Stimulated activated naive B cell treated with anti-CD40 and anti-IgM and Interleukin-4, amounts not matched to agents 10 μg/mL and 1 μg/mL and 100 μg/mL, for 72 hours (primary cell): ENCODE results near the gene MAPK8IP2.

Experiments used
- ATAC-seq, 2 donors: fragments of 150-1000 bp; cut with Tn5 transposase; replicated peaks; 2 replicates each; pipeline ENCODE4 v1.10.0; 2021; ENCODE audit warnings: moderate library complexity in 1 of 2
- DNase-seq: peaks from one replicate; pipeline ENCODE4 v3.0.0; 2021
- H3K27ac Mint-ChIP-seq: one replicate; pipeline ENCODE4 v1.8.0; 2022; ENCODE audit warnings: mild to moderate bottlenecking, mixed read lengths
- H3K27me3 Mint-ChIP-seq, 2 donors: one replicate each; pipeline ENCODE4 v1.8.0; 2022; ENCODE audit warnings: mixed read lengths in 2 of 2
- H3K36me3 Mint-ChIP-seq, 2 donors: one replicate each; pipeline ENCODE4 v1.8.0; 2022; ENCODE audit warnings: mixed read lengths in 2 of 2, mild to moderate bottlenecking in 1 of 2
- H3K4me1 Mint-ChIP-seq, 2 donors: one replicate each; pipeline ENCODE4 v1.8.0; 2022; ENCODE audit warnings: mixed read lengths in 2 of 2, mild to moderate bottlenecking in 1 of 2
- H3K4me3 Mint-ChIP-seq, 2 donors: one replicate each; pipeline ENCODE4 v1.8.0; 2022; ENCODE audit warnings: mild to moderate bottlenecking in 2 of 2, mixed read lengths in 2 of 2, moderate library complexity in 1 of 2
- H3K9me3 Mint-ChIP-seq, 2 donors: one replicate each; pipeline ENCODE4 v1.8.0; 2022; ENCODE audit warnings: mixed read lengths in 2 of 2, mild to moderate bottlenecking in 1 of 2

MAPK8IP2 gene

DNA sequence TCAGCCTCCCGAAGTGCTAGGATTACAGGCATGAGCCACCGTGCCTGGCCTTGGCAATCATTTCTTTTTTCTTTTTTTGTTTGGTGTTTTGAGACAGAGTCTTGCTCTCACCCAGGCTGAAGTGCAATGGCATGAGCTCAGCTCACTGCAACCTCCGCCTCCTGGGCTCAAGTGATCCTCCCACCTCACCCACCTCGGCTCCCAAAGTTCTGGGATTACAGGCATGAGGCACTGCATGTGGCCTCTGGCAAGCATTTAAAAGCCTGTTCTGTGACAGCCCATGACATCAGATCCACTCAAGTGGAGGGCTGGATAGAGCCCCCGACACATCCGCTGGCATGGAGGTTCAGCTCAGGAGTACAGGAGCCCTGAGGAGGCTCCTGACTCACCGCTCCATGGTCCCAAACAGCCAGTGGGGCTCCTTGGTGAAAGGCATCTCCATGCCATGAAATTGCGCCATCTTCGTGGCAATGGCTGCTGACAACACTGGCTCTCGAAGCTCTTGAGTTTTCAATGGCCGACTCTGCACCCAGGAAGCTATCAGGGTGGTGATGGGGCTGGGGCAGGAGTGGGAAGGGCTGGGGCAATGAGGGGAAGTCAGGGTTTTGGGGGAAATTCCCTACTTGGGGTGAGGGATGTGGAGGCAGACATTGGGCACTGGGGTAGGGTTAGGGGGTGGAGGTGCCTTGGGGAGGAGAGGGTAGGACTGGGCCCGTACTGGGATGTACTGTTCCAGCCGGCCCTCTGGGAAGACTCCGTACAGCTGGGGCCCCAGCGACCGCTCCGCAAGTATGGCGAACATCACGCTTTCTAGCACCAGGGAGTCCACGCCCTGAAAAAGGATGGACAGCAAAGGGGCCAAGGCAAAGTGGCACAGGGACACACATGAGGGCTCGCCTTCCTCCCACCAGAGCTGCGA, 19.3 kb upstream of the MAPK8IP2 start:
- ATAC-seq (no peak), DNase-seq (no peak)
- H3K9me3 Mint-ChIP-seq = no peaks in the 10 kb centered on the region
- peaks cover 18 to 32% of the 10 kb centered on the region in 2 donors for H3K4me1 Mint-ChIP-seq
- peak overlapping the region; percentile 85 for H3K27ac Mint-ChIP-seq
- H3K27me3 Mint-ChIP-seq = no peaks in the 10 kb centered on the region
- peaks cover 29 to 37% of the 10 kb centered on the region in 2 donors for H3K36me3 Mint-ChIP-seq
- H3K4me3 Mint-ChIP-seq = peak overlapping the region; percentile 89

DNA sequence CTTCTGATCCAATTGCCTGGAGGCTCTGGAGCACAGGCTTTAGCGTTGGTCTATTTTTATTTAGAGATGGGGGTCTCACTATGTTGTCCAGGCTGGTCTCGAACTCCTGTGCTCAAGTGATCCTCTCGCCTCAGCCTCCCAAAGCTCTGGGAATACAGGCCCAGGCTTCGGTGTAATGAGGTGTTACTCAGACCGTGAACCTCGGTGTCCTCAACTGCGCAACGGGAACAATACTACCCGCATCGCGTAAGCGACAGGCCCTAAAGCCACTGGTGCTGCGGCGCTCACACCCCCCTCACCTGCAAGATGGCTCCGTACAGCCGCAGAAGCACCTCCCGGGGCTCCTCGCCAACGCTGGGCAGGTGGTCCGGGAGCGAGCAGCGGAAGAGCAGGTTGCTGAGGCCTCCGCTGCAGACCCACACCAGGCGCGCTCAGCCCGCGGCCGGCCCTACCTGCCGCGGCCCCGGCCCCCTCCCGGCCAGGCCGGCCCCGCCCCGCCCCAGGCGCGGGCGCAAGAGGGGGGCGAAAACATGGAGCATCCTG, 18.6 kb upstream of the MAPK8IP2 start:
- peak in 1 of 2 donors; percentile 13 for ATAC-seq
- DNase-seq = no peak
- Mint-ChIP-seq H3K27me3 (no peaks in the 10 kb centered on the region), H3K4me3 (peak overlapping the region; percentile 89), H3K9me3 (no peaks in the 10 kb centered on the region), H3K36me3 (peaks cover 28 to 30% of the 10 kb centered on the region in 2 donors), H3K27ac (peak overlapping the region; percentile 85), H3K4me1 (peaks cover 18 to 32% of the 10 kb centered on the region in 2 donors)

DNA sequence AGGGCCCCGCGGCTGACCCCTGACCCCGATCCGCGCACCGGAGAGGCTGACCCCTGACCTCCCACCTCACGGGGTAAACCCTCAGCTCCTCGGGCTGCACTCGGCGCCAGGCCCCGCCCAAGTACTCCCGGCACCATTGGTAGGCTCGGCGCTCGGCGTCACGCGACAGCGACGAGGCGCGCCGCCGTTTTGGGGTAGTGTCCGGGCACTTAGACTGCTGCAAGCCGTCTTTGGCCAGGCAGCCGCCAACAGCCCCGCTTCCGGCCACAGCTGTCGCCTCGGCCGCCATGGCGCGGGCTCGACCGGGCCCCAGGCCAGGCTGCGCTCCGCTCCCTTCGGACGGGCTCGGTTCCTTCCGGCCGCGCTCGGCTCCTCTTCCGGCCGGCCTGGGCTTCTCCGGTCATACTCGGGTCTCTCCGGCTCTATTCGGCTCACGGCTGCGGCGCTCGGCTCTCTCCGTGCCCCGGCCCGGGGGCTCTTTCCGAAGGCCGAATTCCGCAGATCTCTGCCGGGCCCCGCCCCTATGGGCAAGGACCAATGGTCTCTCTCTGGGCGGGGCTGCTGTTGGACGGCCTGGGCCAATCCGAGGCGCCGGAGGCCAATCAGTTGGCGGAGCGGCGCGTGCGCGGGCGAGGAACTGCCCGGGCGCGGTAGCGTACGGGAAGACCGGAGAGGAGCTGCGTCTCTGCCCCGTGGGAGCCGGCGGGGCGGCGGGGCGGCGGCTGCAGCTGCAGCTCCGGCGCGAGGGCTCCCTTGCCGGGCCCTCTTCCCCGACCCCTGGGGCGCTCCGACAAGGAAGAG, 17.9 kb upstream of the MAPK8IP2 start, which contains the start of gene CHKB:
Gene CHKB (minus strand): TSS at position 357 of the 801 bp plus-strand sequence. CDS start 68 bp downstream, at position 289.
- H3K27me3 Mint-ChIP-seq = no peaks in the 10 kb centered on the region
- H3K27ac Mint-ChIP-seq = peak within 1 kb of the TSS; percentile 98
- peak; percentile 99 for DNase-seq
- H3K36me3 Mint-ChIP-seq = peaks cover 22 to 24% of the 10 kb centered on the region in 2 donors
- H3K4me1 Mint-ChIP-seq = peaks cover 15 to 32% of the 10 kb centered on the region in 2 donors
- peak within 1 kb of the TSS; percentile 89 for H3K4me3 Mint-ChIP-seq
- no peaks in the 10 kb centered on the region for H3K9me3 Mint-ChIP-seq
- peak; percentile 94 to 95 for ATAC-seq

DNA sequence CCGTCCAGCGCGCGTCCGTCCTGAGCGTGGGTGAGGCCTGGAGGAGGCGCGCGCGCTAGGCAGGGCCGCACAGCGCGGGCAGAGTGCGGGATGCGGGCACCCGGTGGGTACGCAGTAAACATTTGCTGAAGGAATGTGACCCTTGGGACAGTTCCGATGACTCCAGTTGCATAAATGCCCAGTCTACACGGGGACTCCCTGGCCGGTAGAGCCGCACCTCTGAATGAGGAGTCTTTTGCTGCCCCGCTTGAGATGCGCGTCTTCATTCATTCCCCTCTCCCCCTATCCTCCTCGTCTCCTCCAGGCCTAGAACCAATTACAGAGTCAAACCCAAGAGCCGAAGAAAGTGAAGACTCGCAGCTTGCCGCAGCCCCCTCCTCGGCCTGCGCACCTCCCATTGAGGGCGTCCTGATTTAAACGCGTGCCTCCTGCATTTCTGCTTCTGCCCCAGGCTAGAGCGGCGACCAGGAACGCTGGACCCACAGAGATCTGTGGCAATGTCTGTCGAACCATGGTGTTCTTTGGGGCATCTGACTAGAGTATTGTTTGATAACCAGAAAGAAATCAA, 17.2 kb upstream of the MAPK8IP2 start:
- H3K27me3 Mint-ChIP-seq = no peaks in the 10 kb centered on the region
- ATAC-seq (peak; percentile 31 to 32), DNase-seq (no peak)
- peak overlapping the region; percentile 89 for H3K4me3 Mint-ChIP-seq
- peak overlapping the region; percentile 76 for H3K27ac Mint-ChIP-seq
- peaks cover 15 to 32% of the 10 kb centered on the region in 2 donors for H3K4me1 Mint-ChIP-seq
- no peaks in the 10 kb centered on the region for H3K9me3 Mint-ChIP-seq
- H3K36me3 Mint-ChIP-seq = peaks cover 21 to 24% of the 10 kb centered on the region in 2 donors

DNA sequence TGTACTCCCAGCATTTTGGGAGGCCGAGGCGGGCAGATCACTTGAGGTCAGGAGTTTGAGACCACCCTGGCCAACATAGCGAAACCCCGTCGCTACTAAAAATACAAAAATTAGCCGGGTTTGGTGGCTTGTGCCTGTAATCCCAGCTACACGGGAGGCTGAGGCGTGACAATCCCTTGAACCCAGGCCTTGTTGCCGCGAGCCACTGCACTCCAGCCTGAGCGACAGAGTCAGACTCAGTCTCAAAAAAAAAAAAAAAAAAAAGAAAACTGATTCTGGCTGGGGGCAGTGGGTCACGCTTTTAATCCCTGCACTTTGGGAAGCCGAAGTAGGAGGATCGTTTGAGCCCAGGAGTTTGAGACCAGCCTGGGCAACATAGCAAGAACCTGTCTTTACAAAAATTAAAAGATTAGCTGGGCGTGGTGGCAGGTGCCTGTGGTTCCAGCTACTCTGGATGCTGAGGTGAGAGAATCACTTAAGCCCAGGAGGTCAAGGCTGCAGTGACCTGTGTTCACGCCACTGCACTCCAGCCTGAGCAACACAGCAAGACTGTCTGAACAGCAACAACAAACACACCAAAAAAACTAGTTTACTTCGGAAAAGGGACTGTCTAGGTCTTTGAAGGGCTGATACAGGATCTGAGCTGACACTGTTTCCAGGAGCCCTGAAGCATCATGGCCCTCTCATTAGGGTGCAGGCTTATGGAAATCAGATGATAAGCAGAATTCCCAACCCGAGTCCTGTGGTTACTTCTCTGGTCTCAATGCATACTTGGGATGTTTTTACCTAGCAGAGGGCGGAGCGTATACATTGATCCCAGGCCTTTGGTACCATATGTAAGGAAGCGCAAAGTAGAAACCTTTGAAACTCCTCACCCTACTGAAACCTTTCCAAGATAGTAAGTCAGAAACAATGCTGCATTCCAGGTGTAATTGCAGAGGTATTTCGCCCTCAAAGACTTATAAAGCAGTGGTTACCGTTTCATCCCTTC, 16.2 kb upstream of the MAPK8IP2 start:
- no peaks in the 10 kb centered on the region for H3K27me3 Mint-ChIP-seq
- H3K9me3 Mint-ChIP-seq = no peaks in the 10 kb centered on the region
- DNase-seq = no peak
- peaks cover 17 to 21% of the 10 kb centered on the region in 2 donors for H3K36me3 Mint-ChIP-seq
- H3K27ac Mint-ChIP-seq = no peak overlapping the region
- peak overlapping the region; percentile 89 for H3K4me3 Mint-ChIP-seq
- peaks cover 15 to 29% of the 10 kb centered on the region in 2 donors for H3K4me1 Mint-ChIP-seq
- no peak for ATAC-seq

DNA sequence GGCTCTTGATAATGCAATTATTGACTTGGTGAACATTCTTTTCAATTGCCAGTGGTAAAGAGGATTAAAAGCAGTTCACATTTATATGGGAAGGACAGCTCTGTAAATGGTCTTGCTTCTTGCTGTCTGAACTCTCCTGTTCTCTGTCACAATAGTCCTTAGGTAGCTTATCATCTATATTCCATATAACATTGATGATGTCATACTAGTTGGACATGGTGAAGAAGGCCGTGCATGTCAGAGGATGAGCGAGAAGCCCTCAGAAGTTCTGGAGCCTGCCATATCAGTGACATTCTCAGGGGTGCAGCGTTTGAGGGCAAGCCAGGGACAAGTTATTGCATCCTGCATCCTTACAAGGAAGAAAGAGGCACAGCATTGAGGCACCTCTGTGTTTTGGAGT, 15.4 kb upstream of the MAPK8IP2 start:
- DNase-seq (no peak), ATAC-seq (no peak)
- no peak overlapping the region for H3K27ac Mint-ChIP-seq
- no peak overlapping the region for H3K4me3 Mint-ChIP-seq
- H3K27me3 Mint-ChIP-seq = no peaks in the 10 kb centered on the region
- peaks cover 9 to 13% of the 10 kb centered on the region in 2 donors for H3K36me3 Mint-ChIP-seq
- H3K4me1 Mint-ChIP-seq = peaks cover 10 to 23% of the 10 kb centered on the region in 2 donors
- H3K9me3 Mint-ChIP-seq = no peaks in the 10 kb centered on the region

DNA sequence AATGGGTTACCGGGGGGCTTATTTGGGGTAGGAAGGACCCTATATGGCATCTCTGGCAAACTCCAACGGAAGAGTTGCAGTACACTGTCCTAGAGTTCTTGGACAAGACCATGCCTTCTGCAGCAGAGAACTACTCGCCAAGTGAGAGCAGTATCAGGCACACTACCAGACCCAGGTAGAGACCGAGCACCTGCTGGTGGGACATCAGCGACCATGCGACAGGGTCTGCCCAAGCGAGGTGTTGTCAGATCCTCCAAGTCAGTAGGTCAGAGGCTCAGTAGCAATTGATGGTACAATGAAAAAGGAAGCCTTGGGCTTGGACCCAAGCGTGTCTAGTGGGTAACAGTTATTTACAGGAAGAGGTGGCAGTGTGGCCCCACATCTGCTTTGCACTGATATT, 14.8 kb upstream of the MAPK8IP2 start:
- no peak overlapping the region for H3K4me3 Mint-ChIP-seq
- H3K27ac Mint-ChIP-seq = no peak overlapping the region
- ATAC-seq = no peak
- peaks cover 4 to 8% of the 10 kb centered on the region in 2 donors for H3K36me3 Mint-ChIP-seq
- H3K4me1 Mint-ChIP-seq = peaks cover 8 to 18% of the 10 kb centered on the region in 2 donors
- H3K9me3 Mint-ChIP-seq = no peaks in the 10 kb centered on the region
- DNase-seq = no peak
- no peaks in the 10 kb centered on the region for H3K27me3 Mint-ChIP-seq

DNA sequence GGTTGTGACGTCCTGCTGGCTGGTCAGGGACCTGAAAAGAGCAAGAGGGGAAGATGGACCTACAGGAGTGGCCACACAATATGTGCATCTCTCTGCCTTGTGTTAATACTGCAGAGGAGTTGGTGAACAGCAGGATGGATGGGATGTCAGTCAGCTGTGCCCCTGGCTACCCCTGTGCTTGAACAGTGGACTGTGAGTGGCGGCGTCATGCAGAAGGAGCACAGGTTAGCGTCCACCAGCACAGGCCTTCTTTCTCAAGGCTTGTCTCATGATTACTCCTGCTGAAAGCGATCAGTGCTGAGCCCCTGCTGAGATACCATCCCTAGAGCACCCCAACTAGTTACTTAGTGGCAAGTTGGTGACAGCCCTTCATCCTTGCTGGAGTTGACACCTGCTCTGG, 14.2 kb upstream of the MAPK8IP2 start:
- Mint-ChIP-seq H3K36me3 (peaks cover 4 to 14% of the 10 kb centered on the region in 2 donors), H3K9me3 (no peaks in the 10 kb centered on the region), H3K4me3 (no peak overlapping the region), H3K27me3 (no peaks in the 10 kb centered on the region), H3K27ac (no peak overlapping the region), H3K4me1 (peaks cover 7 to 15% of the 10 kb centered on the region in 2 donors)
- no peak for DNase-seq
- no peak for ATAC-seq

DNA sequence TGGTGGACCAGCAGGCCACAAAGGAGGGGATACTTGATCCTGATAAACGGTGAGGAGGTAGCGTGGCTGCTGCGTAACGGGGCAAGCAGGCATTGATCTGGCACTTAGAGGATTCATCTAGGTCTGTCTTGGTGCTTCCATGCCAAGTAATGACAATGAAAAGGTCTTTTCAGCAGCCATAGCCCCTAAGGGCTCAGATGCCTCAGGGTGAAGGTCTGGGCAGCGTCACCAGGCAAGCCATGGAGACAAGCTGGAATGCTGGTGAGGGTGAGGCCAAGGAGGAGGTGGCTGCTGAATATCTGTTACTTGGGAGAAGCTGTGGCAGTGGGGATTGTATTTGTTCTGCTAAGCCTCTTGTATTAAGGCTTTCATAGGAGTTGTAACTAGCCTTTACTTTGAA, 13.2 kb upstream of the MAPK8IP2 start:
- Mint-ChIP-seq H3K4me1 (peaks cover 4 to 9% of the 10 kb centered on the region in 2 donors), H3K27me3 (no peaks in the 10 kb centered on the region), H3K27ac (no peak overlapping the region), H3K36me3 (peaks cover 7 to 19% of the 10 kb centered on the region in 2 donors), H3K4me3 (no peak overlapping the region), H3K9me3 (no peaks in the 10 kb centered on the region)
- no peak for DNase-seq
- no peak for ATAC-seq

DNA sequence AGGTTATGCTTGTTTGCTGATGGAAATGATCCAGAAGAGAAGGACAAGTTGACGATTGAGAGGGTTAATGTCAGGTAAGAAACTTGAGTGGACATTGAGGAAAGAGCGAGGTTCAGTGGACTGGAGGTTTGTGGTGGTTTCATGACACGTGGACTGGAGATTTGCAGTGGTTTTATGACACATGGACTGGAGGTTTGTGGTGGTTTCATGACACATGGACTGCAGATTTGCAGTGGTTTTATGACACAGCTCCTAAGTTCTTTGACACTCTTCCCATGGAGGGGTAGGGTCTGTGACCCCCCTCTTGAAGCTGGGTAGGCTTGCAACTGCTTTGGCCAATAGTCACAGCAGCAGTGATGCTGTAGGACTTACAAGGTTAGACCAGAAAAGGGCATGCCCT, 5.4 kb upstream of the MAPK8IP2 start:
- peaks cover 19 to 26% of the 10 kb centered on the region in 2 donors for H3K27me3 Mint-ChIP-seq
- H3K4me1 Mint-ChIP-seq = peaks cover 4 to 5% of the 10 kb centered on the region in 2 donors
- ATAC-seq (no peak), DNase-seq (no peak)
- no peak overlapping the region for H3K4me3 Mint-ChIP-seq
- no peak overlapping the region for H3K27ac Mint-ChIP-seq
- H3K36me3 Mint-ChIP-seq = peaks cover 20 to 34% of the 10 kb centered on the region in 2 donors
- no peaks in the 10 kb centered on the region for H3K9me3 Mint-ChIP-seq

DNA sequence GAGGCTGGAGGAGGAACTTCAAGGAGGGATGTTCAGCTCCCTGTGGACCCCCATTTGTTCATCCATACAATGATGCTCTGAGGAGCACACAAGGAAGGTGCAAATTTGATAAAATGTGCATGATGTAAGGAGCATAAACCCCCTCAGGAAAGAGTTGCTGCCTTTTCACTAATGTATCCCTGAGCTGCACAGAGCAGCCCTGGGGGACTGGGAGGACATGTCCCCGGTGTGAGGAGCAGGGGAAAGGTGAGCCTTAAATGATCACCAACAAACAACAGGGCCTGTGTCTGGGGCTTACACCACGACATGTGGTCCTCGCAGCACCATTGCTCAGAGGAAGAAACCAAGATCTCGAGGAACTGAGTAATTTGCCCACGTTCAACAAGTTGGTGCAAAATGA, 3.5 kb upstream of the MAPK8IP2 start:
- Mint-ChIP-seq H3K4me3 (no peak overlapping the region), H3K4me1 (peaks cover 6 to 12% of the 10 kb centered on the region in 2 donors), H3K27me3 (peaks cover 29 to 34% of the 10 kb centered on the region in 2 donors), H3K9me3 (no peaks in the 10 kb centered on the region), H3K27ac (no peak overlapping the region), H3K36me3 (peaks cover 19 to 24% of the 10 kb centered on the region in 2 donors)
- DNase-seq = no peak
- no peak for ATAC-seq

DNA sequence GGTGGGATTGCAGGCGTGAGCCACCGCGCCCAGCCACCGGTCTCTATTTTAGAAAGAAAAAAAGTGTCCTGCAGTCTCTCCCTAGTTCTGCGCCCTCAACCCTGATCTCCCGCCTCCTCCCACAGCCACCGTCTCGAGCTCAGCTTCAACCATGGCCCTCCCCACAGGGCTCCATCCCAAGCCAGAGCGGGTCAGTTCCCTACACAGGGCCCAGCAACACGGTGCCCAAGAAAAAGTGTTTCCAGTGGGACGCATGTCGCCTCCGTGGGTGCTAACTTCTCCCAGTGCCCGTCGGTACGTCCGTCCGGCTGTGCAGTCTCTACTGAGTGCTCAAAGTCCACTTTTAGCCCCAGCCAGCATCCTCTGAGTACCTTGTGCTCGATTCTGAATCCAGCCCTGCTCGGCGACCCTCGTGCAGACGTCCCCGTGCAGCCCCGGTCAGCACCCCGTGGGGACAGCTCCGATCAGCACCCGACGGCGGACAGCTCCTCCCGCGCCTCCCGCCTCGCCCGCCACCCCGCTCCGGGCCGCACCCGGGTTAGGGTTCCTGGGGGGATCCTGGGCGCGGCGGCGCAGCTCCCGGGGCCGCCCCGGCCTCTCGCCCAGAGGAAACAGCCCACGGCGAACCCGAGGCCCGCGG, 657 bp upstream of the MAPK8IP2 start:
- ATAC-seq (peak; percentile 78 to 79), DNase-seq (peak; percentile 31)
- H3K27ac Mint-ChIP-seq = peak overlapping the region; percentile 31
- peaks cover 17 to 19% of the 10 kb centered on the region in 2 donors for H3K36me3 Mint-ChIP-seq
- H3K27me3 Mint-ChIP-seq = peaks cover 45 to 54% of the 10 kb centered on the region in 2 donors
- no peaks in the 10 kb centered on the region for H3K9me3 Mint-ChIP-seq
- H3K4me1 Mint-ChIP-seq = peaks cover 11 to 20% of the 10 kb centered on the region in 2 donors
- peak overlapping the region; percentile 39 to 46 for H3K4me3 Mint-ChIP-seq
